ENCODE results near the gene LY9.

GRCh38 chr1:160746836-160747500, 49.0 kb upstream of the LY9 start:
- TF ChIP-seq CTCF (IDR thresholded peaks at IDR 0.05), result no peak
- no peak for TF ChIP-seq POLR2A (IDR thresholded peaks at IDR 0.05)

Data from lower leg skin (tissue), 3 donors.